Measurements from ENCODE around the gene SFT2D1. TPM values are rescaled to one million over a fixed set of nuclear protein-coding genes. Genes with fewer than 3 reads are reported as not detected.
"Not testable (repeated sequence)": the region's sequence is repeated elsewhere in the genome, so short reads cannot be mapped to it uniquely, and the experiment has no call there.

SFT2D1 gene
- total RNA-seq, 1 experiment from 2014 or later, result 54.1 TPM

DNA sequence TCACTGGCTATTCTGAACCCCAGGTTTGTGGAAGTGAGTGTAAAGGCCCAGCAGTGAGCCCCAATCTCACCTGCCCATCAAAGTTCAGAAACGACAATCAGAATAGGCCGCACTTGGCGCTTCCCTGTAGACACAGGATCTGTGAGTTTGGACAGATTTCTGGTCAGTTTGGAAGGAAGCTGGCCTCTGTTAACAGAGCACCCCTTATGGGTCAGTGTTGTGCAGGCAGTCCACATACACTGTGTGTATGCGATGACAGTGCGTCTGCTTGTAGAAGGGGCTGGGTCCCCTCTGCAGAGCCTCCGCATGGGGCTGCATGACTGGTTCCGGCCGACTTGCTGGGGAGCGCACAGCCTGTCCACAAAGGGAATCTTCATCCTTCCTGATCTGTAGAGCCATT is 43.8 kb upstream of the SFT2D1 start:
- Histone ChIP-seq H3K4me3 (ENCODE audit: low read depth in 2 of 2, low read length in 2 of 2) (no peak overlapping the region), H3K27me3 (ENCODE audit: control insufficient read depth, insufficient read depth, low read length) (no peaks in the 10 kb centered on the region; the same call in 1 of the 2 replicates), H3K9me3 (ENCODE audit: control insufficient read depth, insufficient read depth, low read depth, low read length) (no peaks in the 10 kb centered on the region), H3K36me3 (ENCODE audit: control insufficient read depth, insufficient read depth, low read length) (no peaks in the 10 kb centered on the region), H3K4me1 (ENCODE audit: control insufficient read depth, insufficient read depth, low read length) (no peaks in the 10 kb centered on the region), H3K27ac (ENCODE audit: low read length) (no peak overlapping the region)
- intact Hi-C loops (cut with micrococcal nuclease; ENCODE audit: unreplicated experiment) (no loop called here), in situ Hi-C loops (cut with HindIII; ENCODE audit: low pct_unique_long_range_greater_than_20kb, low sequenced_read_pairs) (no loop called here)
- BruUV-seq (replicated peaks), result no TSS peak
- CTCF ChIA-PET, result no interaction called here
- DNase-seq (ENCODE audit: low read depth, low spot score), result no peak
- no peak for ATAC-seq
- TF ChIP-seq TCF7L2 (IDR thresholded peaks at IDR 0.05; ENCODE audit: low read depth, low read length) (no peak), SIN3A (IDR thresholded peaks at IDR 0.05; ENCODE audit: borderline replicate concordance, insufficient read depth, low read depth, low read length) (no peak), POLR2AphosphoS5 (IDR thresholded peaks at IDR 0.05; ENCODE audit: low read depth, low read length) (no peak)
- TF ChIP-seq, protein P1, sequence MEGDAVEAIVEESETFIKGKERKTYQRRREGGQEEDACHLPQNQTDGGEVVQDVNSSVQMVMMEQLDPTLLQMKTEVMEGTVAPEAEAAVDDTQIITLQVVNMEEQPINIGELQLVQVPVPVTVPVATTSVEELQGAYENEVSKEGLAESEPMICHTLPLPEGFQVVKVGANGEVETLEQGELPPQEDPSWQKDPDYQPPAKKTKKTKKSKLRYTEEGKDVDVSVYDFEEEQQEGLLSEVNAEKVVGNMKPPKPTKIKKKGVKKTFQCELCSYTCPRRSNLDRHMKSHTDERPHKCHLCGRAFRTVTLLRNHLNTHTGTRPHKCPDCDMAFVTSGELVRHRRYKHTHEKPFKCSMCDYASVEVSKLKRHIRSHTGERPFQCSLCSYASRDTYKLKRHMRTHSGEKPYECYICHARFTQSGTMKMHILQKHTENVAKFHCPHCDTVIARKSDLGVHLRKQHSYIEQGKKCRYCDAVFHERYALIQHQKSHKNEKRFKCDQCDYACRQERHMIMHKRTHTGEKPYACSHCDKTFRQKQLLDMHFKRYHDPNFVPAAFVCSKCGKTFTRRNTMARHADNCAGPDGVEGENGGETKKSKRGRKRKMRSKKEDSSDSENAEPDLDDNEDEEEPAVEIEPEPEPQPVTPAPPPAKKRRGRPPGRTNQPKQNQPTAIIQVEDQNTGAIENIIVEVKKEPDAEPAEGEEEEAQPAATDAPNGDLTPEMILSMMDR (IDR thresholded peaks at IDR 0.05), result no peak
- TF ChIP-seq, protein P2, sequence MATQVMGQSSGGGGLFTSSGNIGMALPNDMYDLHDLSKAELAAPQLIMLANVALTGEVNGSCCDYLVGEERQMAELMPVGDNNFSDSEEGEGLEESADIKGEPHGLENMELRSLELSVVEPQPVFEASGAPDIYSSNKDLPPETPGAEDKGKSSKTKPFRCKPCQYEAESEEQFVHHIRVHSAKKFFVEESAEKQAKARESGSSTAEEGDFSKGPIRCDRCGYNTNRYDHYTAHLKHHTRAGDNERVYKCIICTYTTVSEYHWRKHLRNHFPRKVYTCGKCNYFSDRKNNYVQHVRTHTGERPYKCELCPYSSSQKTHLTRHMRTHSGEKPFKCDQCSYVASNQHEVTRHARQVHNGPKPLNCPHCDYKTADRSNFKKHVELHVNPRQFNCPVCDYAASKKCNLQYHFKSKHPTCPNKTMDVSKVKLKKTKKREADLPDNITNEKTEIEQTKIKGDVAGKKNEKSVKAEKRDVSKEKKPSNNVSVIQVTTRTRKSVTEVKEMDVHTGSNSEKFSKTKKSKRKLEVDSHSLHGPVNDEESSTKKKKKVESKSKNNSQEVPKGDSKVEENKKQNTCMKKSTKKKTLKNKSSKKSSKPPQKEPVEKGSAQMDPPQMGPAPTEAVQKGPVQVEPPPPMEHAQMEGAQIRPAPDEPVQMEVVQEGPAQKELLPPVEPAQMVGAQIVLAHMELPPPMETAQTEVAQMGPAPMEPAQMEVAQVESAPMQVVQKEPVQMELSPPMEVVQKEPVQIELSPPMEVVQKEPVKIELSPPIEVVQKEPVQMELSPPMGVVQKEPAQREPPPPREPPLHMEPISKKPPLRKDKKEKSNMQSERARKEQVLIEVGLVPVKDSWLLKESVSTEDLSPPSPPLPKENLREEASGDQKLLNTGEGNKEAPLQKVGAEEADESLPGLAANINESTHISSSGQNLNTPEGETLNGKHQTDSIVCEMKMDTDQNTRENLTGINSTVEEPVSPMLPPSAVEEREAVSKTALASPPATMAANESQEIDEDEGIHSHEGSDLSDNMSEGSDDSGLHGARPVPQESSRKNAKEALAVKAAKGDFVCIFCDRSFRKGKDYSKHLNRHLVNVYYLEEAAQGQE (IDR thresholded peaks at IDR 0.05; ENCODE audit: insufficient read depth in 1 of 2, low read depth in 2 of 2, low read length in 1 of 2), result no peak
- POLR2A ChIA-PET, result no interaction called here

DNA sequence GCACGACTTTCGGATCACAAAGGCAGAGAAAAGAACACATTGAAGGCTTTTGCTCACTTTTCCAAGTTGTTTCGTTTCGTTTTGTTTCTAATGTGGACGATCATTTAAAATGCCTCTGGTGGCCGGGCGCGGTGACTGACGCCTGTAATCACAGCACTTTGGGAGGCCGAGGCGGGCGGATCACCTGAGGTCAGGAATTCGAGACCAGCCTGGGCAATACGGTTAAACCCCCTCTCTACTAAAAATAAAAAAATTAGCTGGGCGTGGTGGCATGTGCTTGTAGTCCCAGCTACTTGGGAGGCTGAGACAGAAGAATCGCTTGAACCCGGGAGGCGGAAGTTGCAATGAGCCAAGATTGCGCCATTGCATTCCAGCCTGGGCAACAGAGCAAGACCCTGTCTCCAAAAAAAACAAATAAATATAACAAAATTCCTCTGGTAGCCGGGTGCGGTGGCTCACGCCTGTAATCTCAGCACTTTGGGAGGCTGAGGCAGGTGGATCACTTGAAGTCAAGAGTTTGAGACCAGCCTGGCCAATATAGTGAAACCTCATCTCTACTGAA is 41.5 kb upstream of the SFT2D1 start:
- peak overlapping the region; percentile 65 to 93 for H3K4me3 ChIP-seq (ENCODE audit: low read depth in 2 of 2, low read length in 2 of 2)
- BruUV-seq (replicated peaks); DNase-seq (ENCODE audit: low read depth, low spot score); POLR2A ChIA-PET; in situ Hi-C loops (cut with HindIII; ENCODE audit: low pct_unique_long_range_greater_than_20kb, low sequenced_read_pairs); CTCF ChIA-PET; H3K4me1 ChIP-seq (ENCODE audit: control insufficient read depth, insufficient read depth, low read length); H3K9me3 ChIP-seq (ENCODE audit: control insufficient read depth, insufficient read depth, low read depth, low read length); ATAC-seq; H3K36me3 ChIP-seq (ENCODE audit: control insufficient read depth, insufficient read depth, low read length); H3K27me3 ChIP-seq (ENCODE audit: control insufficient read depth, insufficient read depth, low read length): not testable (repeated sequence)
- H3K27ac ChIP-seq (ENCODE audit: low read length), result peak overlapping the region; percentile 62
- intact Hi-C loops (cut with micrococcal nuclease; ENCODE audit: unreplicated experiment), result loop anchor here (5.0 kb wide), 2 partner anchors 42 to 107 kb away; partner anchors contain the start of gene SFT2D1

DNA sequence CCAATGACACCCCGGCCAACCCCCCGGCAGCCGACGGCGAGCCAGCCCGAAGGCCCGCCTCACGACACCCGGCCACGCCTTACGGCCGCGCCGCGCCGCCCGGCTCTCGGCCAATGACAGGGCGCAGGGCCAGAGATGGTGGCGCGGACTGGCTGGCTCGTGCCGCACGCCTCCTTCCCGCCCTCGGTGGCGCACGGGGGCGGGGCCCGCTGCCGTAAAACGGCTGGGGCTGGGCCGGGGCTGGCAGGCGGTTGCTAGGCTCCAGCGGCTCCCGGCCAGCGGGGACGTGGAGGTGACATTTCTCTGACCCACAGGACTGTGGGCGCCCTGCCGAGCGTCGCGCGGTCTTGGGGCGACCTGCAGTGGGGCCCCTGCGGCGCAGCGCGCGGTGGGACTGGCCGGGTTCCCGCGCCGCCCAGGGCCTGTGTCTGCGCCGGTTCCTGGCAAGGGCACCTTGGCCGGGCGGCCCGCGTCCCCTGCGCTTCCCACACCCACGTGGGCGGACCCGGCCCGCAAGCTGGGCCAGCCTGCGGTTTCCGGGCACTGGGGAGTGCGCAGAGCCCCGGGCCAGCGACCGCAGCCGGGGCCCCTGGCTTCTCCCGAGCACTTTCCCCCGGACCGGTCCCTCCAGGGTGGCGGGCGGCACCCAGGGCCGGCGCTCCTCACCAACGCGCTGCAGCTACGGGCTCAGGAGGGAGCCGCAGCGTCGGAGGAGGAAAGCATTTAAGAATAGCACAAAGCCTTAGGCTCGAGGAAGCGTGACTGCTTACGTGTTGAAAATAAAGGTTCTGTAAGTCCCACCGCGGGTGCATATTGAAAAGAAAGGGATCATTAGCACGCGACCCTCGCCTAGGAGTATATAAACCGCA is 40.8 kb upstream of the SFT2D1 start, which contains the start of gene MPC1:
TSS of gene MPC1 (minus strand) at position 8 of the 869 bp plus-strand sequence. CDS start 64 bp downstream, outside the sequence.
- intact Hi-C loops (cut with micrococcal nuclease; ENCODE audit: unreplicated experiment) (loop anchor here (5.0 kb wide), 2 partner anchors 41 to 106 kb away; partner anchors contain the start of gene SFT2D1), in situ Hi-C loops (cut with HindIII; ENCODE audit: low pct_unique_long_range_greater_than_20kb, low sequenced_read_pairs) (no loop called here)
- peak; percentile 99 for ATAC-seq
- H3K27me3 ChIP-seq (ENCODE audit: control insufficient read depth, insufficient read depth, low read length), result no peaks in the 10 kb centered on the region; the same call in 1 of the 2 replicates
- BruUV-seq (replicated peaks), result no TSS peak
- no peaks in the 10 kb centered on the region for H3K9me3 ChIP-seq (ENCODE audit: control insufficient read depth, insufficient read depth, low read depth, low read length)
- peak within 1 kb of the TSS; percentile 65 to 93 for H3K4me3 ChIP-seq (ENCODE audit: low read depth in 2 of 2, low read length in 2 of 2)
- peak within 1 kb of the TSS; percentile 62 for H3K27ac ChIP-seq (ENCODE audit: low read length)
- no peaks in the 10 kb centered on the region for H3K4me1 ChIP-seq (ENCODE audit: control insufficient read depth, insufficient read depth, low read length)
- no peaks in the 10 kb centered on the region for H3K36me3 ChIP-seq (ENCODE audit: control insufficient read depth, insufficient read depth, low read length)
- CTCF ChIA-PET, result no interaction called here
- POLR2A ChIA-PET, result no interaction called here
- TF ChIP-seq POLR2AphosphoS5 (IDR thresholded peaks at IDR 0.05; ENCODE audit: low read depth, low read length) (no peak), SIN3A (IDR thresholded peaks at IDR 0.05; ENCODE audit: borderline replicate concordance, insufficient read depth, low read depth, low read length) (peak; percentile 68; the same call in 1 of the 2 replicates), TCF7L2 (IDR thresholded peaks at IDR 0.05; ENCODE audit: low read depth, low read length) (peak; percentile 23; the same call in 1 of the 2 replicates)
- TF ChIP-seq, protein P2 (IDR thresholded peaks at IDR 0.05; ENCODE audit: insufficient read depth in 1 of 2, low read depth in 2 of 2, low read length in 1 of 2), result no peak
- TF ChIP-seq, protein P1 (IDR thresholded peaks at IDR 0.05), result no peak
- DNase-seq (ENCODE audit: low read depth, low spot score), result peak; percentile 68

All from Panc1 (cell line).